Measurements from ENCODE around the gene LTC4S.

DNA sequence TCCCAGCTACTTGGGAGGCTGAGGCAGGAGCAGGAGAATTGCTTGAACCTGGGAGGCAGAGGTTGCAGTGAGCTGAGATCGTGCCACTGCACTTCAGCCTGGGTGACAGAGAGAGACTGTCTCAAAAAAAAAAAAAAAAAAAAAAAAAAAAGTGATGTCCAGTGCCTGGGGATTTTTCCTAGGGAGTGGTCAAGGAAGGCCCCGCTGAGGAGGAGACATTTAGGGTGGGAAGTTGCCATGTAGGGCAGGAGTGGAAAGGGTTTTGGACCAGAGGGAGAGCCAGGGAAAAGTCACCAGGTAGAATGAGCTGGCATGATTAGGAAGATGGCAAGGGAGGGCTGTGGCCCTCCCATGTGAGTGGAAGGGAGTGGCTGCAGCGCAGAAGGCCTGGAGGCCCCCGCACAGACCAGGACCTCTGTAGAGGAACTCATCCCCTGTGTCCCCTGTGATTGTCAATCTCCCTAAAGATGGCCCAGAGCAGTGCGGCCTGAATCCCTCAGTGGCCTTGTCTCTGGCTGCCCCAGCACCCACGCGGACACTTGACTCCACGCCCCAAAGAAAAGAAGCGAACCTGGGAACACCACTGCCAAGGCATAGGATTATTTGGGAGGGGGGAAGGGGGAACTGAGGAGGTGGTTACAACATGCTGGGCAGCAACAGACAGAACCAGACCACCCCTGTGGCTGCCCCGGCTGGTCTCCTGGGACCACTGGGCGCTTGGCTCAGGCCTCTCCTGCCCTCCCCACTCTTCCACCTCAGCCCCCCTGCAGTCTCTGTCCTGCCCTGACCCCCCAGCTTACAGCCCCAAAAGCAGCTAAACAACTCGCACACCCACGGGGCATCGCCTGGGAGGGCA lies 24.3 kb downstream of the LTC4S start:
- TF ChIP-seq, protein P1, sequence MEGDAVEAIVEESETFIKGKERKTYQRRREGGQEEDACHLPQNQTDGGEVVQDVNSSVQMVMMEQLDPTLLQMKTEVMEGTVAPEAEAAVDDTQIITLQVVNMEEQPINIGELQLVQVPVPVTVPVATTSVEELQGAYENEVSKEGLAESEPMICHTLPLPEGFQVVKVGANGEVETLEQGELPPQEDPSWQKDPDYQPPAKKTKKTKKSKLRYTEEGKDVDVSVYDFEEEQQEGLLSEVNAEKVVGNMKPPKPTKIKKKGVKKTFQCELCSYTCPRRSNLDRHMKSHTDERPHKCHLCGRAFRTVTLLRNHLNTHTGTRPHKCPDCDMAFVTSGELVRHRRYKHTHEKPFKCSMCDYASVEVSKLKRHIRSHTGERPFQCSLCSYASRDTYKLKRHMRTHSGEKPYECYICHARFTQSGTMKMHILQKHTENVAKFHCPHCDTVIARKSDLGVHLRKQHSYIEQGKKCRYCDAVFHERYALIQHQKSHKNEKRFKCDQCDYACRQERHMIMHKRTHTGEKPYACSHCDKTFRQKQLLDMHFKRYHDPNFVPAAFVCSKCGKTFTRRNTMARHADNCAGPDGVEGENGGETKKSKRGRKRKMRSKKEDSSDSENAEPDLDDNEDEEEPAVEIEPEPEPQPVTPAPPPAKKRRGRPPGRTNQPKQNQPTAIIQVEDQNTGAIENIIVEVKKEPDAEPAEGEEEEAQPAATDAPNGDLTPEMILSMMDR (IDR thresholded peaks at IDR 0.05; ENCODE audit: low read length), result no peak
- TF ChIP-seq EZH2 (IDR thresholded peaks at IDR 0.05; ENCODE audit: borderline replicate concordance, low read length), result no peak

Measured in OCI-LY1 (cell line).